H1 (cell line): ENCODE measurements around the gene KCTD20. TPM values are rescaled to one million over a fixed set of nuclear protein-coding genes. Genes with fewer than 3 reads are reported as not detected.

Experiments used
- CTCF ChIP-seq, 3 experiments: IDR thresholded peaks; 1 replicate in 2 of 3; 2 replicates in 1 of 3; pipeline versions ENCODE4 v1.5.1 to v1.6.1; 2011; ENCODE audit warnings: low read length in 3 of 3, mild to moderate bottlenecking in 3 of 3, inconsistent platforms in 2 of 3, low read depth in 1 of 3, moderate library complexity in 1 of 3; ENCODE audit not compliant: insufficient read depth in 1 of 3; ENCODE audit errors: control extremely low read depth in 1 of 3
- HDAC2 ChIP-seq, 2 experiments: fragments of 300-600 bp in 1 of 2; sonication (generic) in 1 of 2; IDR thresholded peaks; 2 replicates each; pipeline ENCODE4 v1.6.1; 2011 to 2012; ENCODE audit warnings: low read depth in 2 of 2, low read length in 2 of 2, mild to moderate bottlenecking in 2 of 2, moderate library complexity in 2 of 2, borderline replicate concordance in 1 of 2, inconsistent platforms in 1 of 2
- RNF2 ChIP-seq: fragments of 200-900, 300-1000 bp; sonication (generic); IDR thresholded peaks from 2 replicates; pipeline ENCODE4 v1.7.1; 2016; ENCODE audit warnings: borderline replicate concordance, low read depth, mild to moderate bottlenecking, antibody characterized with exemption, low read length; ENCODE audit not compliant: poor library complexity, severe bottlenecking; ENCODE audit errors: missing control alignments
- YY1 ChIP-seq: IDR thresholded peaks from 2 replicates; pipeline ENCODE4 v1.6.1; 2011; ENCODE audit warnings: low read depth, mild to moderate bottlenecking, low read length
- polyA plus RNA-seq, 7 experiments: library from polyadenylated mRNA; depleted of rRNA in 3 of 7; stranded (reverse) in 5 of 7; unstranded in 2 of 7; fragments of >200 nt in 5 of 7; fragments of 200-250 nt in 2 of 7; gene quantifications; 1 replicate in 5 of 7; 2 replicates in 1 of 7; 4 replicates in 1 of 7; pipeline versions ENCODE4 v1.2.1 to v1.2.3, GENCODE V29; 2011 to 2013; ENCODE audit warnings: missing spikeins in 2 of 7, mixed read lengths in 2 of 7
- total RNA-seq: library from RNA; stranded (reverse); fragmentation: NEBNext Ultra II Directional; extraction: Animal tissue kit (Norgen Biotek cat#: 25700); gene quantifications from 2 replicates; pipeline ENCODE4 v1.2.1, GENCODE V29; 2021

The KCTD20 gene
- total and polyA plus RNA-seq, 2 of the 8 experiments (the other 6 are each of a cell fraction or from before 2014, with no cell fraction given), result 10.1 to 26.2 TPM

DNA sequence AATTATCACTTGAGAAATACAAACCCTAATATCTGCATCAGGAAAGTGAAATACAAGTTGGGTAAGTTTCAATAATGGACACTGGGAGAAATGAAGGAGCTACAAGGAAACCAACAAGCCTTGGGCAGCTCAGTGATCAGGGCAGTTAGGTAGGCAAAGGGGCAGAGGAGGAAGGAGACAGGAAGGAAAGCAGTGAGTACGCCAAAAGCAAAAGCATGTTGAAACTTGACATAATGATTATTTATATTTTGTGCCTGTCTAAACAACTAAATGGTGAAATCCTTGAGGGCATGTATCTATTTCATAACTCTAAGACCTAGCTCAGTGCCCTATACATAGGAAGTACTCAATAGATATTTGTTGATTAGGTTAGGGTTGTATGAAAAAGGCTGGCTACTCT is 23.5 kb upstream of the KCTD20 start (continued):
- TF ChIP-seq CTCF (IDR thresholded peaks at IDR 0.05; ENCODE audit: control extremely low read depth in 1 of 3, insufficient read depth in 1 of 3, low read depth in 1 of 3, low read length in 3 of 3) (no peak), HDAC2 (IDR thresholded peaks at IDR 0.05; ENCODE audit: borderline replicate concordance in 1 of 2, low read depth in 2 of 2, low read length in 2 of 2) (no peak), YY1 (no peak), RNF2 (no peak)
